SK-N-SH (cell line): Measurements from ENCODE around the gene BTBD9. TPM values are rescaled to one million over a fixed set of nuclear protein-coding genes. Genes with fewer than 3 reads are reported as not detected.

Experiments used
- CTCF ChIA-PET: fragments of 300-600, 350-600 bp; formaldehyde crosslinking; extraction: SDS; loops from one replicate; lab custom pipeline; 2021; lab: Yijun Ruan, JAX
- POLR2A ChIA-PET: fragments of 350-600 bp; sonication (Branson Sonifier 250); formaldehyde crosslinking; extraction: SDS; loops from one replicate; lab custom pipeline; 2020; ENCODE audit warnings: antibody characterized with exemption, inconsistent platforms; lab: Yijun Ruan, JAX
- DNase-seq: peaks from one replicate; pipeline ENCODE4 v3.0.0; 2012
- H2AFZ ChIP-seq: fragments of 200-600 bp; sonication (generic); 2 replicates; pipeline ENCODE4 v1.8.1; 2016; ENCODE audit warnings: antibody characterized with exemption, mild to moderate bottlenecking, low read depth
- H3F3A ChIP-seq: fragments of 200-600 bp; sonication (generic); replicated peaks from 2 replicates; pipeline ENCODE3; 2016; ENCODE audit warnings: antibody characterized with exemption, mild to moderate bottlenecking; ENCODE audit not compliant: insufficient read depth
- H3K27ac ChIP-seq, 2 experiments: fragments of 200-500 bp in 1 of 2; fragments of 200-600 bp in 1 of 2; sonication (Bioruptor generic) in 1 of 2; sonication (generic), shearing (Covaris generic) in 1 of 2; 2 replicates each; pipeline versions ENCODE4 v1.5.1 to v1.6.1; 2014 to 2016; ENCODE audit warnings: low read depth in 2 of 2, inconsistent platforms in 1 of 2, low read length in 1 of 2, mild to moderate bottlenecking in 1 of 2, mixed read lengths in 1 of 2
- H3K27me3 ChIP-seq: fragments of 200-600 bp; sonication (generic), shearing (Covaris generic); 2 replicates; pipeline ENCODE4 v1.6.1; 2016; ENCODE audit warnings: mixed run types; ENCODE audit not compliant: insufficient read depth
- H3K36me3 ChIP-seq, 2 experiments: fragments of 200-500 bp in 1 of 2; fragments of 200-600 bp in 1 of 2; sonication (Bioruptor generic) in 1 of 2; sonication (generic) in 1 of 2; replicated peaks in 1 of 2; 2 replicates each; pipeline versions ENCODE3 to v1.5.1; 2014 to 2016; ENCODE audit warnings: low read length in 1 of 2, mild to moderate bottlenecking in 1 of 2; ENCODE audit not compliant: insufficient read depth in 2 of 2, control insufficient read depth in 1 of 2
- H3K4me1 ChIP-seq, 2 experiments: fragments of 200-500 bp in 1 of 2; fragments of 200-600 bp in 1 of 2; sonication (Bioruptor generic) in 1 of 2; sonication (generic), shearing (Covaris generic) in 1 of 2; 2 replicates each; pipeline versions ENCODE4 v1.5.1 to v1.6.1; 2014 to 2016; ENCODE audit warnings: low read depth in 1 of 2, low read length in 1 of 2, mixed run types in 1 of 2; ENCODE audit not compliant: insufficient read depth in 2 of 2, control insufficient read depth in 1 of 2
- H3K4me2 ChIP-seq: fragments of 200-600 bp; sonication (generic), shearing (Covaris generic); 2 replicates; pipeline ENCODE4 v1.6.1; 2017; ENCODE audit warnings: mixed run types
- H3K4me3 ChIP-seq, 2 experiments: fragments of 200-500 bp in 1 of 2; fragments of 200-600 bp in 1 of 2; sonication (Bioruptor generic) in 1 of 2; sonication (generic), shearing (Covaris generic) in 1 of 2; 2 replicates each; pipeline versions ENCODE4 v1.5.1 to v1.8.1; 2014 to 2016; ENCODE audit warnings: low read depth in 2 of 2, inconsistent platforms in 1 of 2, low read length in 1 of 2, mild to moderate bottlenecking in 1 of 2, mixed read lengths in 1 of 2, moderate library complexity in 1 of 2
- H3K79me2 ChIP-seq: fragments of 200-600 bp; sonication (generic); 2 replicates; pipeline ENCODE4 v1.8.1; 2017; ENCODE audit warnings: mild to moderate bottlenecking; ENCODE audit not compliant: insufficient read depth
- H3K9ac ChIP-seq: fragments of 200-600 bp; sonication (generic); 2 replicates; pipeline ENCODE4 v1.6.1; 2017; ENCODE audit warnings: mixed run types
- H3K9me2 ChIP-seq: fragments of 200-600 bp; sonication (generic); 2 replicates; pipeline ENCODE4 v1.6.1; 2017; ENCODE audit warnings: mixed run types
- H3K9me3 ChIP-seq: fragments of 200-600 bp; sonication (generic); 2 replicates; pipeline ENCODE4 v1.6.1; 2017; ENCODE audit warnings: mixed run types, mild to moderate bottlenecking, moderate library complexity
- H4K20me1 ChIP-seq: fragments of 200-600 bp; sonication (generic); 2 replicates; pipeline ENCODE4 v1.6.1; 2017; ENCODE audit warnings: mild to moderate bottlenecking, mixed run types; ENCODE audit not compliant: insufficient read depth
- CHD2 ChIP-seq: fragments of 150-350 bp; IDR thresholded peaks from 2 replicates; pipeline ENCODE4 v1.6.1; 2018; ENCODE audit warnings: low read length; ENCODE audit not compliant: partially characterized antibody
- CTCF ChIP-seq: fragments of 200-600 bp; sonication (generic); IDR thresholded peaks from 2 replicates; pipeline ENCODE4 v1.6.1; 2017; ENCODE audit warnings: antibody characterized with exemption, mild to moderate bottlenecking, moderate library complexity
- EP300 ChIP-seq, 2 experiments: IDR thresholded peaks; 2 replicates each; pipeline versions ENCODE4 v1.4.0 to v1.6.1; 2012; ENCODE audit warnings: borderline replicate concordance in 1 of 2, low read depth in 1 of 2, low read length in 1 of 2
- EZH2phosphoT487 ChIP-seq: fragments of 200-600 bp; sonication (generic); IDR thresholded peaks from 2 replicates; pipeline ENCODE4 v1.6.1; 2017; ENCODE audit warnings: low read depth, mixed run types, mild to moderate bottlenecking, antibody characterized with exemption, moderate library complexity, borderline replicate concordance
- FOSL2 ChIP-seq: IDR thresholded peaks from 2 replicates; pipeline ENCODE4 v1.4.0; 2012; ENCODE audit warnings: low read depth, mild to moderate bottlenecking, moderate library complexity, borderline replicate concordance
- FOXM1 ChIP-seq: IDR thresholded peaks from 2 replicates; pipeline ENCODE4 v1.4.0; 2012; ENCODE audit warnings: low read depth, mild to moderate bottlenecking
- JUND ChIP-seq: IDR thresholded peaks from 2 replicates; pipeline ENCODE4 v1.4.0; 2012
- MEF2A ChIP-seq: IDR thresholded peaks from 2 replicates; pipeline ENCODE4 v1.4.0; 2012; ENCODE audit warnings: low read depth, borderline replicate concordance
- MXI1 ChIP-seq: IDR thresholded peaks from 2 replicates; pipeline ENCODE4 v1.6.1; 2012; ENCODE audit warnings: mild to moderate bottlenecking, low read depth, low read length, improper control_type of control experiment
- NFIC ChIP-seq: IDR thresholded peaks from 2 replicates; pipeline ENCODE4 v1.4.0; 2012; ENCODE audit warnings: borderline replicate concordance
- NRF1 ChIP-seq: IDR thresholded peaks from 2 replicates; pipeline ENCODE4 v1.6.1; 2012; ENCODE audit warnings: low read depth, mild to moderate bottlenecking, low read length
- PBX3 ChIP-seq: IDR thresholded peaks from 2 replicates; pipeline ENCODE4; 2012
- RAD21 ChIP-seq: IDR thresholded peaks from 2 replicates; pipeline ENCODE4 v1.6.1; 2012; ENCODE audit warnings: mild to moderate bottlenecking, low read length
- RCOR1 ChIP-seq: fragments of 150-350 bp; IDR thresholded peaks from 2 replicates; pipeline ENCODE4 v1.6.1; 2017; ENCODE audit warnings: antibody characterized with exemption, low read length
- RFX5 ChIP-seq: IDR thresholded peaks from 2 replicates; pipeline ENCODE4 v1.6.1; 2012; ENCODE audit warnings: mild to moderate bottlenecking, improper control_type of control experiment, low read length
- RXRA ChIP-seq: IDR thresholded peaks from 2 replicates; pipeline ENCODE4 v1.4.0; 2012; ENCODE audit warnings: low read depth, mild to moderate bottlenecking, borderline replicate concordance
- TAF1 ChIP-seq: IDR thresholded peaks from 2 replicates; pipeline ENCODE4 v1.6.1; 2012; ENCODE audit warnings: low read depth, mild to moderate bottlenecking, low read length, moderate library complexity, borderline replicate concordance
- TCF12 ChIP-seq: IDR thresholded peaks from 2 replicates; pipeline ENCODE4 v1.4.0; 2012
- TEAD4 ChIP-seq: IDR thresholded peaks from 2 replicates; pipeline ENCODE4 v1.4.0; 2012; ENCODE audit warnings: mild to moderate bottlenecking, borderline replicate concordance; ENCODE audit not compliant: insufficient read depth
- USF1 ChIP-seq: IDR thresholded peaks from 2 replicates; pipeline ENCODE4 v1.4.0; 2012; ENCODE audit warnings: low read depth, borderline replicate concordance
- YY1 ChIP-seq: IDR thresholded peaks from 2 replicates; pipeline ENCODE4 v1.4.0; 2012; ENCODE audit warnings: low read depth, mild to moderate bottlenecking
- ZBTB33 ChIP-seq: IDR thresholded peaks from 2 replicates; pipeline ENCODE4 v1.4.0; 2012; ENCODE audit warnings: low read depth, borderline replicate concordance
- WGBS: methylation state at CpG from one replicate; pipeline ENCODE4 v1.1.6; 2017; ENCODE audit warnings: low lambda C conversion rate; 5-methylcytosine and 5-hydroxymethylcytosine counted together
- polyA plus RNA-seq, 3 experiments: library from polyadenylated mRNA; depleted of rRNA; stranded (reverse); fragments of >200 nt; gene quantifications; 2 replicates each; pipeline ENCODE4 v1.2.3, GENCODE V29; 2012
- TF ChIP-seq, protein P1 (sequence below): fragments of 150-350 bp; IDR thresholded peaks from 2 replicates; pipeline ENCODE4 v1.6.1; 2017; ENCODE audit warnings: antibody characterized with exemption, low read length, low read depth, borderline replicate concordance

The BTBD9 gene
- polyA plus RNA-seq, 1 of the 3 experiments (the other 2 are of a cell fraction), result 2.2 TPM

DNA sequence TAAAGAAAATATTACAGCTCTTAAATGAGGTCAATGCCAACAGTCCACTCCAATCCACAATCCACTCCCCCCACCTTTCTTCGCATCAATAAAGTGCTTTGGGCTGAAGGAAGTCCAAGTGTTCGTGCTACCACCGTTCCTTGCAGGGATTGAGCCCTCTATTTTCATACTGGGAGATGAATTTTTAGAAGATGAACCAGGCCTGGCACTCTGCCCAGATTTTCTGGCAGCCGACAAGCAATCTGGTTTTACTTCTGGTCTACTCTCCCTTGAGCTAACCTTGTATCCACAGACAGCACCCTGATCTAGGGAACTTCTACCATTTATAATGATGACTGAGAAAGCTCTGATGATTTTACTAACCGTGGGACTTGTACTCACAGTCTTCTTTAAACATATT, 72.3 kb downstream of the BTBD9 start:
- TF ChIP-seq NFIC (peak; percentile 96), RFX5 (no peak), NRF1 (no peak), FOSL2 (peak; percentile 46; the same call in 1 of the 2 replicates), EZH2phosphoT487 (no peak), USF1 (no peak), MEF2A (no peak), FOXM1 (no peak), RAD21 (peak; percentile 13), TCF12 (peak; percentile 63), TAF1 (no peak), TEAD4 (no peak), ZBTB33 (no peak), JUND (peak; percentile 33; the same call in 1 of the 2 replicates), RCOR1 (peak; percentile 24; the same call in 1 of the 2 replicates), YY1 (no peak), EP300 (IDR thresholded peaks at IDR 0.05; ENCODE audit: borderline replicate concordance in 1 of 2, low read depth in 1 of 2, low read length in 1 of 2) (peak in 1 of 2 experiments; percentile 43; a peak in 3 of 4 replicates), PBX3 (0 out of 2 replicates have a peak, but pooled peaks have one; percentile 34), CTCF (no peak), MXI1 (peak; percentile 19; the same call in 1 of the 2 replicates), RXRA (no peak), CHD2 (peak; percentile 61)
- TF ChIP-seq, protein P1, sequence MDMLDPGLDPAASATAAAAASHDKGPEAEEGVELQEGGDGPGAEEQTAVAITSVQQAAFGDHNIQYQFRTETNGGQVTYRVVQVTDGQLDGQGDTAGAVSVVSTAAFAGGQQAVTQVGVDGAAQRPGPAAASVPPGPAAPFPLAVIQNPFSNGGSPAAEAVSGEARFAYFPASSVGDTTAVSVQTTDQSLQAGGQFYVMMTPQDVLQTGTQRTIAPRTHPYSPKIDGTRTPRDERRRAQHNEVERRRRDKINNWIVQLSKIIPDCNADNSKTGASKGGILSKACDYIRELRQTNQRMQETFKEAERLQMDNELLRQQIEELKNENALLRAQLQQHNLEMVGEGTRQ, result no peak
- Histone ChIP-seq H3K4me3 (no peak overlapping the region; a peak in 2 of 4 replicates), H4K20me1 (0 out of 2 replicates have a peak, but pooled peaks cover 2% of the 10 kb centered on the region), H3K4me1 (peaks cover 7 to 17% of the 10 kb centered on the region in 2 experiments; a peak in 3 of 4 replicates), H3K27ac (peak overlapping the region; percentile 37 to 90), H3F3A (peaks cover 19% of the 10 kb centered on the region), H2AFZ (no peak overlapping the region), H3K79me2 (no peaks in the 10 kb centered on the region), H3K36me3 (no peaks in the 10 kb centered on the region), H3K4me2 (peak overlapping the region; percentile 6; the same call in 1 of the 2 replicates), H3K9me2 (no peaks in the 10 kb centered on the region), H3K27me3 (no peaks in the 10 kb centered on the region), H3K9me3 (no peaks in the 10 kb centered on the region), H3K9ac (no peak overlapping the region)
- CTCF ChIA-PET, result interaction anchor here (0.6 to 1.5 kb wide), 4 partner anchors 10 to 222 kb away, joined by 3 to 4 read pairs (median 3); no protein-coding TSS in a partner anchor
- 3% methylated on average over 5 of the region's 5 CpGs for WGBS
- POLR2A ChIA-PET, result interaction anchor here (0.6 to 1.0 kb wide), 2 partner anchors 50 to 828 kb away, joined by 3 read pairs; no protein-coding TSS in a partner anchor
- DNase-seq, result peak; percentile 60
